ENCODE data around the gene MAPK12. TPM values are rescaled to one million over a fixed set of nuclear protein-coding genes. Genes with fewer than 3 reads are reported as not detected.
A peak's percentile ranks its signal among the peaks of the same experiment; 100 is the strongest.

MAPK12 gene
- total RNA-seq, 1 experiment from 2014 or later: 24.9 TPM

- Mint-ChIP-seq H3K36me3 (ENCODE audit: insufficient read depth, unreplicated experiment) (peaks cover 47% of the 10 kb centered on the region), H3K27me3 (ENCODE audit: insufficient read depth, unreplicated experiment) (no peaks in the 10 kb centered on the region), H3K27ac (ENCODE audit: low read depth, unreplicated experiment) (peak overlapping the region; percentile 87), H3K4me3 (ENCODE audit: unreplicated experiment) (peak overlapping the region; percentile 81), H3K9me3 (ENCODE audit: unreplicated experiment) (no peaks in the 10 kb centered on the region), H3K4me1 (ENCODE audit: insufficient read depth, unreplicated experiment) (peaks cover 30% of the 10 kb centered on the region)
- TF ChIP-seq CTCF (IDR thresholded peaks at IDR 0.05; ENCODE audit: unreplicated experiment): no peak
- DNase-seq (ENCODE audit: unreplicated experiment): no peak
- BruUV-seq (replicated peaks): no TSS peak
- ChIA-PET POLR2A (interaction anchor here (1.0 to 6.6 kb wide), 4 partner anchors 10 to 223 kb away, joined by 3 to 73 read pairs (median 32); partner anchors contain the start of genes DENND6B and SCO2), CTCF (interaction anchor here (0.6 to 2.6 kb wide), 5 partner anchors 23 to 75 kb away, joined by 3 to 19 read pairs (median 3); no protein-coding TSS in a partner anchor)
- intact Hi-C loops (cut with micrococcal nuclease): no loop called here
These were observed 41.1 kb upstream of the MAPK12 start for GRCh38 chr22:50302564-50302963.

- no peak for TF ChIP-seq CTCF (IDR thresholded peaks at IDR 0.05; ENCODE audit: unreplicated experiment)
- intact Hi-C loops (cut with micrococcal nuclease): no loop called here
- ChIA-PET CTCF (interaction anchor here (0.6 to 2.6 kb wide), 5 partner anchors 23 to 74 kb away, joined by 3 to 19 read pairs (median 3); no protein-coding TSS in a partner anchor), POLR2A (interaction anchor here (1.0 to 6.6 kb wide), 4 partner anchors 9 to 56 kb away, joined by 3 to 73 read pairs (median 32); partner anchors contain the start of gene DENND6B)
- Mint-ChIP-seq H3K27me3 (ENCODE audit: insufficient read depth, unreplicated experiment) (no peaks in the 10 kb centered on the region), H3K36me3 (ENCODE audit: insufficient read depth, unreplicated experiment) (peaks cover 48% of the 10 kb centered on the region), H3K4me3 (ENCODE audit: unreplicated experiment) (peak overlapping the region; percentile 81), H3K4me1 (ENCODE audit: insufficient read depth, unreplicated experiment) (peaks cover 34% of the 10 kb centered on the region), H3K27ac (ENCODE audit: low read depth, unreplicated experiment) (peak overlapping the region; percentile 87), H3K9me3 (ENCODE audit: unreplicated experiment) (no peaks in the 10 kb centered on the region)
- DNase-seq (ENCODE audit: unreplicated experiment): peak; percentile 38
- no TSS peak for BruUV-seq (replicated peaks)
These were observed 40.6 kb upstream of the MAPK12 start for GRCh38 chr22:50302041-50302541.

GRCh38 chr22:50301581-50301991 lies 40.1 kb upstream of the MAPK12 start:
- H3K4me3 Mint-ChIP-seq (ENCODE audit: unreplicated experiment): peak overlapping the region; percentile 81

More at GRCh38 chr22:50301581-50301991, 40.1 kb upstream of the MAPK12 start:
- ChIA-PET CTCF (interaction anchor here (0.6 to 2.6 kb wide), 3 partner anchors 26 to 126 kb away, joined by 3 to 19 read pairs (median 3); no protein-coding TSS in a partner anchor), POLR2A (interaction anchor here (1.3 to 6.6 kb wide), 2 partner anchors 9 to 56 kb away, joined by 4 to 73 read pairs; no protein-coding TSS in a partner anchor)
- H3K36me3 Mint-ChIP-seq (ENCODE audit: insufficient read depth, unreplicated experiment): peaks cover 47% of the 10 kb centered on the region
- H3K27me3 Mint-ChIP-seq (ENCODE audit: insufficient read depth, unreplicated experiment): no peaks in the 10 kb centered on the region
- no peak for TF ChIP-seq CTCF (IDR thresholded peaks at IDR 0.05; ENCODE audit: unreplicated experiment)
- intact Hi-C loops (cut with micrococcal nuclease): no loop called here
- no TSS peak for BruUV-seq (replicated peaks)
- H3K9me3 Mint-ChIP-seq (ENCODE audit: unreplicated experiment): no peaks in the 10 kb centered on the region
- peaks cover 34% of the 10 kb centered on the region for H3K4me1 Mint-ChIP-seq (ENCODE audit: insufficient read depth, unreplicated experiment)
- no peak for DNase-seq (ENCODE audit: unreplicated experiment)
- peak overlapping the region; percentile 87 for H3K27ac Mint-ChIP-seq (ENCODE audit: low read depth, unreplicated experiment)
